HepG2 (cell line): ENCODE measurements around the gene MREG. TPM values are rescaled to one million over a fixed set of nuclear protein-coding genes. Genes with fewer than 3 reads are reported as not detected.

Experiments used
- CBX5 ChIP-seq: sonication (generic); formaldehyde crosslinking; IDR thresholded peaks from 2 replicates; pipeline ENCODE4 v1.4.0; 2020; ENCODE audit warnings: missing genetic modification reagents, borderline replicate concordance
- ELF3 ChIP-seq: IDR thresholded peaks from 2 replicates; pipeline ENCODE4 v1.6.1; 2016; ENCODE audit warnings: missing genetic modification reagents, missing compliant biosample characterization
- GATAD1 ChIP-seq: IDR thresholded peaks from 2 replicates; pipeline ENCODE4 v1.6.1; 2016; ENCODE audit warnings: missing genetic modification reagents, missing compliant biosample characterization
- GATAD2A ChIP-seq: IDR thresholded peaks from 2 replicates; pipeline ENCODE4 v1.6.1; 2016
- HDAC1 ChIP-seq: sonication (generic); formaldehyde crosslinking; IDR thresholded peaks from 2 replicates; pipeline ENCODE4 v1.5.1; 2020; ENCODE audit warnings: mild to moderate bottlenecking, missing genetic modification reagents
- HMG20A ChIP-seq: IDR thresholded peaks from 2 replicates; pipeline ENCODE4 v1.6.1; 2016; ENCODE audit warnings: borderline replicate concordance
- IKZF5 ChIP-seq: IDR thresholded peaks from 2 replicates; pipeline ENCODE4 v1.6.1; 2018; ENCODE audit warnings: missing genetic modification reagents, mild to moderate bottlenecking, missing compliant biosample characterization
- IRF2 ChIP-seq: IDR thresholded peaks from 2 replicates; pipeline ENCODE4 v1.6.1; 2018; ENCODE audit warnings: missing genetic modification reagents, missing compliant biosample characterization
- KLF11 ChIP-seq: IDR thresholded peaks from 2 replicates; pipeline ENCODE4 v1.6.1; 2016; ENCODE audit warnings: missing compliant biosample characterization
- KLF16 ChIP-seq, 2 experiments: sonication (generic) in 1 of 2; formaldehyde crosslinking in 1 of 2; IDR thresholded peaks; 2 replicates each; pipeline versions ENCODE4 v1.6.1 to v1.8.0; 2016 to 2023; ENCODE audit warnings: missing genetic modification reagents in 2 of 2, missing compliant biosample characterization in 1 of 2
- MIXL1 ChIP-seq: IDR thresholded peaks from 2 replicates; pipeline ENCODE4 v1.6.1; 2016
- NFIC ChIP-seq: IDR thresholded peaks from 2 replicates; pipeline ENCODE4 v1.6.1; 2012; ENCODE audit warnings: mild to moderate bottlenecking, low read length, inconsistent platforms
- NFKBIZ ChIP-seq: IDR thresholded peaks from 2 replicates; pipeline ENCODE4 v1.6.1; 2018; ENCODE audit warnings: missing genetic modification reagents, missing compliant biosample characterization
- SMC3 ChIP-seq: IDR thresholded peaks from 2 replicates; pipeline ENCODE4 v1.6.1; 2011; ENCODE audit warnings: low read length, improper control_type of control experiment
- STAG1 ChIP-seq: sonication (generic); formaldehyde crosslinking; IDR thresholded peaks from 2 replicates; pipeline ENCODE4 v1.4.0; 2020; ENCODE audit warnings: missing genetic modification reagents
- TEAD3 ChIP-seq: optimal IDR thresholded peaks from 2 replicates; pipeline ENCODE3; 2016; ENCODE audit warnings: borderline replicate concordance
- THAP11 ChIP-seq: IDR thresholded peaks from 2 replicates; pipeline ENCODE4 v1.6.1; 2016; ENCODE audit warnings: missing biosample characterization, missing genetic modification reagents
- ZFP1 ChIP-seq: IDR thresholded peaks from 2 replicates; pipeline ENCODE4 v1.6.1; 2016
- ZKSCAN8 ChIP-seq: IDR thresholded peaks from 2 replicates; pipeline ENCODE4 v1.6.1; 2016; ENCODE audit warnings: borderline replicate concordance, missing genetic modification reagents, missing compliant biosample characterization
- ZNF136 ChIP-seq: sonication (generic); formaldehyde crosslinking; IDR thresholded peaks from 2 replicates; pipeline ENCODE4 v1.8.1; 2022; ENCODE audit warnings: low read depth, mild to moderate bottlenecking, moderate library complexity, missing genetic modification reagents
- ZNF143 ChIP-seq: sonication (generic); formaldehyde crosslinking; IDR thresholded peaks from 2 replicates; pipeline ENCODE4 v1.4.0; 2020; ENCODE audit warnings: missing genetic modification reagents
- ZNF441 ChIP-seq: sonication (generic); formaldehyde crosslinking; IDR thresholded peaks from 2 replicates; pipeline ENCODE4 v1.7.0; 2021; ENCODE audit warnings: missing genetic modification reagents, borderline replicate concordance
- ZNF614 ChIP-seq: IDR thresholded peaks from 2 replicates; pipeline ENCODE4 v1.6.1; 2018; ENCODE audit warnings: missing biosample characterization, missing genetic modification reagents, inconsistent platforms, borderline replicate concordance
- polyA plus RNA-seq, 8 experiments: library from polyadenylated mRNA; depleted of rRNA in 3 of 8; stranded (reverse) in 7 of 8; unstranded in 1 of 8; fragments of >200 nt; fragmentation: Illumina TruSeq in 4 of 8; extraction: Trizol in 4 of 8; gene quantifications; 2 replicates each; pipeline versions ENCODE4 v1.2.1 to v1.2.3, GENCODE V29; 2011 to 2016; ENCODE audit warnings: low read depth in 4 of 8, missing spikeins in 1 of 8, mixed read lengths in 1 of 8; ENCODE audit not compliant: insufficient read depth in 1 of 8
- total RNA-seq, 5 experiments: library from RNA; depleted of rRNA; stranded (reverse); fragments of >200 nt; fragmentation: Illumina TruSeq; extraction: Trizol; gene quantifications; 2 replicates each; pipeline ENCODE4 v1.2.3, GENCODE V29; 2016; ENCODE audit warnings: low read depth in 1 of 5
- TF ChIP-seq, protein P1 (sequence below): sonication (generic); formaldehyde crosslinking; IDR thresholded peaks from 2 replicates; pipeline ENCODE4 v1.4.0; 2020; ENCODE audit warnings: mild to moderate bottlenecking, missing genetic modification reagents
- TF ChIP-seq, protein P2 (sequence below): IDR thresholded peaks from 2 replicates; pipeline ENCODE4 v1.6.1; 2016; ENCODE audit warnings: low read depth
- TF ChIP-seq, protein P3 (sequence below): IDR thresholded peaks from 2 replicates; pipeline ENCODE4 v1.4.0; 2020; ENCODE audit warnings: mild to moderate bottlenecking, missing genetic modification reagents

Gene MREG
- total and polyA plus RNA-seq, 2 of the 13 experiments (the other 11 are each of a cell fraction or from before 2014, with no cell fraction given), result 7.5 to 23.3 TPM

- TF ChIP-seq ZNF441, result 0 out of 2 replicates have a peak, but pooled peaks have one; percentile 40
- peak; percentile 85 for TF ChIP-seq IRF2
- peak; percentile 45; the same call in 1 of the 2 replicates for TF ChIP-seq ELF3 (CRISPR knock-in tag)
- TF ChIP-seq GATAD2A (CRISPR knock-in tag), result 0 out of 2 replicates have a peak, but pooled peaks have one; percentile 19
- TF ChIP-seq, protein P1, sequence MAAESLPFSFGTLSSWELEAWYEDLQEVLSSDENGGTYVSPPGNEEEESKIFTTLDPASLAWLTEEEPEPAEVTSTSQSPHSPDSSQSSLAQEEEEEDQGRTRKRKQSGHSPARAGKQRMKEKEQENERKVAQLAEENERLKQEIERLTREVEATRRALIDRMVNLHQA (CRISPR knock-in tag), result no peak
- no peak for TF ChIP-seq HDAC1 (CRISPR knock-in tag)
- TF ChIP-seq SMC3, result peak; percentile 95
- 0 out of 2 replicates have a peak, but pooled peaks have one; percentile 49 for TF ChIP-seq THAP11 (CRISPR knock-in tag)
- TF ChIP-seq ZNF614 (CRISPR knock-in tag), result peak; percentile 37; the same call in 1 of the 2 replicates
- TF ChIP-seq MIXL1 (CRISPR knock-in tag), result peak; percentile 81
- peak; percentile 16 for TF ChIP-seq TEAD3
- peak; percentile 100 for TF ChIP-seq STAG1 (CRISPR knock-in tag)
- 0 out of 2 replicates have a peak, but pooled peaks have one; percentile 38 for TF ChIP-seq GATAD1 (CRISPR knock-in tag)
- TF ChIP-seq, protein P2, sequence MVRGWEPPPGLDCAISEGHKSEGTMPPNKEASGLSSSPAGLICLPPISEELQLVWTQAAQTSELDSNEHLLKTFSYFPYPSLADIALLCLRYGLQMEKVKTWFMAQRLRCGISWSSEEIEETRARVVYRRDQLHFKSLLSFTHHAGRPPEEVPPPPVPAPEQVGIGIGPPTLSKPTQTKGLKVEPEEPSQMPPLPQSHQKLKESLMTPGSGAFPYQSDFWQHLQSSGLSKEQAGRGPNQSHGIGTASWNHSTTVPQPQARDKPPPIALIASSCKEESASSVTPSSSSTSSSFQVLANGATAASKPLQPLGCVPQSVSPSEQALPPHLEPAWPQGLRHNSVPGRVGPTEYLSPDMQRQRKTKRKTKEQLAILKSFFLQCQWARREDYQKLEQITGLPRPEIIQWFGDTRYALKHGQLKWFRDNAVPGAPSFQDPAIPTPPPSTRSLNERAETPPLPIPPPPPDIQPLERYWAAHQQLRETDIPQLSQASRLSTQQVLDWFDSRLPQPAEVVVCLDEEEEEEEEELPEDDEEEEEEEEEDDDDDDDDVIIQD, result 0 out of 2 replicates have a peak, but pooled peaks have one; percentile 34
- TF ChIP-seq ZNF143 (CRISPR knock-in tag), result no peak
- peak in 1 of 2 experiments; percentile 67; a peak in 1 of 4 replicates for TF ChIP-seq KLF16 (CRISPR knock-in tag; IDR thresholded peaks at IDR 0.05)
- TF ChIP-seq ZFP1 (CRISPR knock-in tag), result 0 out of 2 replicates have a peak, but pooled peaks have one; percentile 1
- 0 out of 2 replicates have a peak, but pooled peaks have one; percentile 45 for TF ChIP-seq ZKSCAN8
- 0 out of 2 replicates have a peak, but pooled peaks have one; percentile 66 for TF ChIP-seq IKZF5 (CRISPR knock-in tag)
- peak; percentile 8; the same call in 1 of the 2 replicates for TF ChIP-seq HMG20A (CRISPR knock-in tag)
- no peak for TF ChIP-seq KLF11 (CRISPR knock-in tag)
- no peak for TF ChIP-seq NFIC
- TF ChIP-seq CBX5, result 0 out of 2 replicates have a peak, but pooled peaks have one; percentile 44
- 0 out of 2 replicates have a peak, but pooled peaks have one; percentile 52 for TF ChIP-seq NFKBIZ (CRISPR knock-in tag)
- no peak for TF ChIP-seq ZNF136 (CRISPR knock-in tag)
- TF ChIP-seq, protein P3, sequence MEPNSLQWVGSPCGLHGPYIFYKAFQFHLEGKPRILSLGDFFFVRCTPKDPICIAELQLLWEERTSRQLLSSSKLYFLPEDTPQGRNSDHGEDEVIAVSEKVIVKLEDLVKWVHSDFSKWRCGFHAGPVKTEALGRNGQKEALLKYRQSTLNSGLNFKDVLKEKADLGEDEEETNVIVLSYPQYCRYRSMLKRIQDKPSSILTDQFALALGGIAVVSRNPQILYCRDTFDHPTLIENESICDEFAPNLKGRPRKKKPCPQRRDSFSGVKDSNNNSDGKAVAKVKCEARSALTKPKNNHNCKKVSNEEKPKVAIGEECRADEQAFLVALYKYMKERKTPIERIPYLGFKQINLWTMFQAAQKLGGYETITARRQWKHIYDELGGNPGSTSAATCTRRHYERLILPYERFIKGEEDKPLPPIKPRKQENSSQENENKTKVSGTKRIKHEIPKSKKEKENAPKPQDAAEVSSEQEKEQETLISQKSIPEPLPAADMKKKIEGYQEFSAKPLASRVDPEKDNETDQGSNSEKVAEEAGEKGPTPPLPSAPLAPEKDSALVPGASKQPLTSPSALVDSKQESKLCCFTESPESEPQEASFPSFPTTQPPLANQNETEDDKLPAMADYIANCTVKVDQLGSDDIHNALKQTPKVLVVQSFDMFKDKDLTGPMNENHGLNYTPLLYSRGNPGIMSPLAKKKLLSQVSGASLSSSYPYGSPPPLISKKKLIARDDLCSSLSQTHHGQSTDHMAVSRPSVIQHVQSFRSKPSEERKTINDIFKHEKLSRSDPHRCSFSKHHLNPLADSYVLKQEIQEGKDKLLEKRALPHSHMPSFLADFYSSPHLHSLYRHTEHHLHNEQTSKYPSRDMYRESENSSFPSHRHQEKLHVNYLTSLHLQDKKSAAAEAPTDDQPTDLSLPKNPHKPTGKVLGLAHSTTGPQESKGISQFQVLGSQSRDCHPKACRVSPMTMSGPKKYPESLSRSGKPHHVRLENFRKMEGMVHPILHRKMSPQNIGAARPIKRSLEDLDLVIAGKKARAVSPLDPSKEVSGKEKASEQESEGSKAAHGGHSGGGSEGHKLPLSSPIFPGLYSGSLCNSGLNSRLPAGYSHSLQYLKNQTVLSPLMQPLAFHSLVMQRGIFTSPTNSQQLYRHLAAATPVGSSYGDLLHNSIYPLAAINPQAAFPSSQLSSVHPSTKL (CRISPR knock-in tag), result peak; percentile 49; the same call in 1 of the 2 replicates
These were observed 82.0 kb downstream of the MREG start (continued) for GRCh38 chr2:215931256-215931903.
